GDM1 (cell line): ENCODE data around the gene ARHGEF7.

Experiments used
- DNase-seq: peaks from one replicate; lab custom pipeline; 2025; lab: John Stamatoyannopoulos, UW

The ARHGEF7 gene

GRCh38 chr13:111132948-111133347, 17.8 kb downstream of the ARHGEF7 start:
- no peak for DNase-seq

GRCh38 chr13:111139452-111139851, 24.3 kb downstream of the ARHGEF7 start:
- DNase-seq, result no peak

GRCh38 chr13:111139873-111140561, 24.9 kb downstream of the ARHGEF7 start:
- DNase-seq, result no peak

GRCh38 chr13:111140562-111141105, 25.5 kb downstream of the ARHGEF7 start:
- no peak for DNase-seq

- no peak for DNase-seq
Observed at GRCh38 chr13:111142472-111142871, 27.4 kb downstream of the ARHGEF7 start.

- DNase-seq, result no peak
Observed at GRCh38 chr13:111143865-111144540, 28.9 kb downstream of the ARHGEF7 start.

- no peak for DNase-seq
Observed at GRCh38 chr13:111145071-111145470, 30.0 kb downstream of the ARHGEF7 start.

- DNase-seq, result no peak
Observed at GRCh38 chr13:111145506-111145905, 30.4 kb downstream of the ARHGEF7 start.

GRCh38 chr13:111152844-111153243, 37.7 kb downstream of the ARHGEF7 start:
- no peak for DNase-seq

- peak; percentile 94 for DNase-seq
Observed at GRCh38 chr13:111153279-111153976, 38.3 kb downstream of the ARHGEF7 start.

GRCh38 chr13:111153977-111154332, 38.8 kb downstream of the ARHGEF7 start:
- no peak for DNase-seq

GRCh38 chr13:111156421-111156820, 41.3 kb downstream of the ARHGEF7 start:
- DNase-seq, result no peak

GRCh38 chr13:111158136-111158805, 43.2 kb downstream of the ARHGEF7 start:
- DNase-seq, result no peak

- no peak for DNase-seq
Observed at GRCh38 chr13:111159362-111160320, 44.5 kb downstream of the ARHGEF7 start.

GRCh38 chr13:111160648-111161047, 45.5 kb downstream of the ARHGEF7 start:
- no peak for DNase-seq

GRCh38 chr13:111161601-111162600, 46.8 kb downstream of the ARHGEF7 start:
- no peak for DNase-seq

- no peak for DNase-seq
Observed at GRCh38 chr13:111165241-111166010, 50.3 kb downstream of the ARHGEF7 start.

GRCh38 chr13:111166882-111167675, 52.0 kb downstream of the ARHGEF7 start:
- DNase-seq, result no peak
